BLaER1 treated with 17β-estradiol and CSF1 and Interleukin-3, amounts not matched to agents 10 nM and 100 nM (cell line): ENCODE results near the gene FAM117B.

Source experiments
- H3K27ac ChIP-seq, 11 experiments: shearing (Covaris generic); formaldehyde crosslinking; 2 replicates each; pipeline ENCODE4 v1.8.1; 2022
- H3K27me3 ChIP-seq, 11 experiments: shearing (Covaris generic); formaldehyde crosslinking; 2 replicates each; pipeline ENCODE4 v1.8.1; 2022
- H3K36me3 ChIP-seq, 11 experiments: shearing (Covaris generic); formaldehyde crosslinking; 2 replicates each; pipeline ENCODE4 v1.8.1; 2022
- H3K4me1 ChIP-seq, 10 experiments: shearing (Covaris generic); formaldehyde crosslinking; 2 replicates each; pipeline ENCODE4 v1.8.1; 2022
- H3K4me2 ChIP-seq, 11 experiments: shearing (Covaris generic); formaldehyde crosslinking; 2 replicates each; pipeline ENCODE4 v1.8.1; 2022
- H3K4me3 ChIP-seq, 10 experiments: shearing (Covaris generic); formaldehyde crosslinking; 2 replicates each; pipeline ENCODE4 v1.8.1; 2022
- H3K9ac ChIP-seq, 11 experiments: shearing (Covaris generic); formaldehyde crosslinking; 2 replicates each; pipeline ENCODE4 v1.8.1; 2022
- H3K9me3 ChIP-seq, 11 experiments: shearing (Covaris generic); formaldehyde crosslinking; replicated peaks in 1 of 11; 2 replicates each; pipeline ENCODE4 v1.8.1; 2022
- H4K20me1 ChIP-seq, 11 experiments: shearing (Covaris generic); formaldehyde crosslinking; 2 replicates each; pipeline ENCODE4 v1.8.1; 2022
- Cebpa-rat ChIP-seq, 11 experiments: shearing (Covaris generic); IDR thresholded peaks; 2 replicates each; pipeline ENCODE4 v1.8.1; 2022

Gene FAM117B

GRCh38 chr2:202754936-202755335, 120.2 kb downstream of the FAM117B start:
- peaks cover 0 to 12% (median 0%) of the 10 kb centered on the region in 11 experiments; a peak in 2 of 22 replicates for H3K9me3 ChIP-seq
- peaks cover 0 to 8% (median 5%) of the 10 kb centered on the region in 10 experiments; a peak in 8 of 20 replicates for H3K4me1 ChIP-seq
- H3K27me3 ChIP-seq, result no peaks in the 10 kb centered on the region
- H3K4me2 ChIP-seq, result no peak overlapping the region
- peaks cover 5 to 62% (median 34%) of the 10 kb centered on the region in 11 experiments; a peak in 19 of 22 replicates for H3K36me3 ChIP-seq
- H3K9ac ChIP-seq, result no peak overlapping the region
- no peak overlapping the region for H3K27ac ChIP-seq
- no peak for TF ChIP-seq Cebpa-rat (IDR thresholded peaks at IDR 0.05)
- H4K20me1 ChIP-seq, result no peaks in the 10 kb centered on the region
- no peak overlapping the region for H3K4me3 ChIP-seq

GRCh38 chr2:202756598-202756997, 121.8 kb downstream of the FAM117B start:
- H3K9me3 ChIP-seq, result peaks cover 0 to 12% (median 0%) of the 10 kb centered on the region in 11 experiments; a peak in 2 of 22 replicates
- TF ChIP-seq Cebpa-rat (IDR thresholded peaks at IDR 0.05), result no peak
- no peaks in the 10 kb centered on the region for H3K4me1 ChIP-seq
- no peaks in the 10 kb centered on the region for H3K27me3 ChIP-seq
- H4K20me1 ChIP-seq, result no peaks in the 10 kb centered on the region
- no peak overlapping the region for H3K9ac ChIP-seq
- H3K4me3 ChIP-seq, result no peak overlapping the region
- peaks cover 5 to 78% (median 44%) of the 10 kb centered on the region in 11 experiments; a peak in 19 of 22 replicates for H3K36me3 ChIP-seq
- H3K27ac ChIP-seq, result no peak overlapping the region
- H3K4me2 ChIP-seq, result no peak overlapping the region

GRCh38 chr2:202757339-202757738, 122.6 kb downstream of the FAM117B start:
- H3K27ac ChIP-seq, result no peak overlapping the region
- H3K4me3 ChIP-seq, result no peak overlapping the region
- no peak overlapping the region for H3K9ac ChIP-seq
- no peak overlapping the region for H3K4me2 ChIP-seq
- H3K36me3 ChIP-seq, result peaks cover 5 to 80% (median 44%) of the 10 kb centered on the region in 11 experiments; a peak in 19 of 22 replicates
- H3K9me3 ChIP-seq, result peaks cover 0 to 9% (median 0%) of the 10 kb centered on the region in 11 experiments; a peak in 2 of 22 replicates
- no peak for TF ChIP-seq Cebpa-rat (IDR thresholded peaks at IDR 0.05)
- H3K27me3 ChIP-seq, result no peaks in the 10 kb centered on the region
- no peaks in the 10 kb centered on the region for H4K20me1 ChIP-seq
- H3K4me1 ChIP-seq, result peaks cover 0 to 3% (median 0%) of the 10 kb centered on the region in 10 experiments; a peak in 3 of 20 replicates

- Histone ChIP-seq H3K27me3 (no peaks in the 10 kb centered on the region), H3K9me3 (0 out of 22 replicates have a peak, but pooled peaks cover 0 to under 1% (median 0%) of the 10 kb centered on the region in 11 experiments), H4K20me1 (no peaks in the 10 kb centered on the region), H3K36me3 (peaks cover 5 to 73% (median 44%) of the 10 kb centered on the region in 11 experiments; a peak in 19 of 22 replicates), H3K4me3 (no peak overlapping the region), H3K4me2 (no peak overlapping the region), H3K27ac (no peak overlapping the region), H3K9ac (no peak overlapping the region), H3K4me1 (peaks cover 3 to 10% (median 6%) of the 10 kb centered on the region in 10 experiments; a peak in 18 of 20 replicates)
- TF ChIP-seq Cebpa-rat (IDR thresholded peaks at IDR 0.05), result no peak
Measured at GRCh38 chr2:202758128-202758527, 123.4 kb downstream of the FAM117B start.

GRCh38 chr2:202758604-202759003, 123.8 kb downstream of the FAM117B start:
- no peak overlapping the region for H3K4me2 ChIP-seq
- no peak overlapping the region for H3K27ac ChIP-seq
- H3K27me3 ChIP-seq, result no peaks in the 10 kb centered on the region
- H3K36me3 ChIP-seq, result peaks cover 5 to 73% (median 44%) of the 10 kb centered on the region in 11 experiments; a peak in 19 of 22 replicates
- no peak for TF ChIP-seq Cebpa-rat (IDR thresholded peaks at IDR 0.05)
- no peak overlapping the region for H3K9ac ChIP-seq
- H3K4me3 ChIP-seq, result no peak overlapping the region
- H3K9me3 ChIP-seq, result no peaks in the 10 kb centered on the region
- peaks cover 8 to 15% (median 10%) of the 10 kb centered on the region in 10 experiments; a peak in 18 of 20 replicates for H3K4me1 ChIP-seq
- H4K20me1 ChIP-seq, result no peaks in the 10 kb centered on the region

- no peaks in the 10 kb centered on the region for H3K9me3 ChIP-seq
- H3K27me3 ChIP-seq, result no peaks in the 10 kb centered on the region
- peaks cover 10 to 22% (median 18%) of the 10 kb centered on the region in 10 experiments; a peak in 18 of 20 replicates for H3K4me1 ChIP-seq
- no peak for TF ChIP-seq Cebpa-rat (IDR thresholded peaks at IDR 0.05)
- H3K36me3 ChIP-seq, result peaks cover 11 to 84% (median 55%) of the 10 kb centered on the region in 11 experiments; a peak in 21 of 22 replicates
- no peak overlapping the region for H3K4me2 ChIP-seq
- no peak overlapping the region for H3K9ac ChIP-seq
- H4K20me1 ChIP-seq, result no peaks in the 10 kb centered on the region
- H3K27ac ChIP-seq, result no peak overlapping the region
- no peak overlapping the region for H3K4me3 ChIP-seq
Measured at GRCh38 chr2:202760848-202761247, 126.1 kb downstream of the FAM117B start.

GRCh38 chr2:202762556-202762955, 127.8 kb downstream of the FAM117B start:
- Histone ChIP-seq H3K36me3 (peaks cover 6 to 80% (median 44%) of the 10 kb centered on the region in 11 experiments; a peak in 21 of 22 replicates), H3K9me3 (no peaks in the 10 kb centered on the region), H3K4me1 (peaks cover 10 to 22% (median 18%) of the 10 kb centered on the region in 10 experiments; a peak in 18 of 20 replicates), H3K4me2 (peak overlapping the region in 6 of 11 experiments; percentile 28 to 67 (median 42); a peak in 9 of 22 replicates), H3K27ac (peak overlapping the region in 3 of 11 experiments; percentile 14 to 31 (median 25); a peak in 1 of 22 replicates), H4K20me1 (no peaks in the 10 kb centered on the region), H3K9ac (no peak overlapping the region), H3K4me3 (no peak overlapping the region), H3K27me3 (no peaks in the 10 kb centered on the region)
- no peak for TF ChIP-seq Cebpa-rat (IDR thresholded peaks at IDR 0.05)

- no peak for TF ChIP-seq Cebpa-rat (IDR thresholded peaks at IDR 0.05)
- Histone ChIP-seq H3K9ac (no peak overlapping the region), H3K4me2 (peak overlapping the region in 9 of 11 experiments; percentile 17 to 67 (median 39); a peak in 13 of 22 replicates), H3K9me3 (no peaks in the 10 kb centered on the region), H4K20me1 (no peaks in the 10 kb centered on the region), H3K4me3 (no peak overlapping the region), H3K36me3 (peaks cover 6 to 67% (median 37%) of the 10 kb centered on the region in 11 experiments; a peak in 20 of 22 replicates), H3K4me1 (peaks cover 10 to 22% (median 18%) of the 10 kb centered on the region in 10 experiments; a peak in 18 of 20 replicates), H3K27ac (0 out of 22 replicates have a peak overlapping the region, but pooled peaks of 1 of the 11 experiments have one; percentile 13), H3K27me3 (no peaks in the 10 kb centered on the region)
Measured at GRCh38 chr2:202763916-202764315, 129.1 kb downstream of the FAM117B start.

GRCh38 chr2:202764991-202765390, 130.2 kb downstream of the FAM117B start:
- Histone ChIP-seq H3K4me2 (no peak overlapping the region), H3K9me3 (no peaks in the 10 kb centered on the region), H3K27ac (no peak overlapping the region), H3K27me3 (no peaks in the 10 kb centered on the region), H3K36me3 (peaks cover 6 to 56% (median 27%) of the 10 kb centered on the region in 11 experiments; a peak in 19 of 22 replicates), H3K4me1 (peaks cover 10 to 28% (median 18%) of the 10 kb centered on the region in 10 experiments; a peak in 18 of 20 replicates), H3K9ac (no peak overlapping the region), H3K4me3 (no peak overlapping the region), H4K20me1 (no peaks in the 10 kb centered on the region)
- TF ChIP-seq Cebpa-rat (IDR thresholded peaks at IDR 0.05), result no peak
